Osteoblast (primary cell): ENCODE measurements around the gene MAP3K20. TPM values are rescaled to one million over a fixed set of nuclear protein-coding genes. Genes with fewer than 3 reads are reported as not detected.

Experiments
- DNase-seq: peaks from one replicate; pipeline ENCODE4 v3.0.0; 2011; ENCODE audit warnings: low spot score, mixed read lengths; ENCODE audit not compliant: insufficient read length; ENCODE audit errors: missing footprints
- H2AFZ ChIP-seq: 2 replicates; pipeline ENCODE4 v1.6.0; 2011; ENCODE audit warnings: mild to moderate bottlenecking, low read length
- H3K27ac ChIP-seq: 2 replicates; pipeline ENCODE4 v1.5.1; 2011; ENCODE audit warnings: mild to moderate bottlenecking, low read depth, low read length, moderate library complexity
- H3K27me3 ChIP-seq: 2 replicates; pipeline ENCODE4 v1.6.0; 2012; ENCODE audit warnings: mild to moderate bottlenecking, control low read depth, inconsistent platforms, low read length, moderate library complexity; ENCODE audit not compliant: insufficient read depth
- H3K36me3 ChIP-seq: 2 replicates; pipeline ENCODE4 v1.5.1; 2011; ENCODE audit warnings: mild to moderate bottlenecking, low read length, control low read depth, moderate library complexity; ENCODE audit not compliant: insufficient read depth
- H3K4me1 ChIP-seq: 2 replicates; pipeline ENCODE4 v1.5.1; 2011; ENCODE audit warnings: mild to moderate bottlenecking, low read length, control low read depth, moderate library complexity; ENCODE audit not compliant: insufficient read depth
- H3K4me2 ChIP-seq: 2 replicates; pipeline ENCODE4 v1.6.0; 2011; ENCODE audit warnings: mild to moderate bottlenecking, low read length; ENCODE audit not compliant: insufficient read depth
- H3K4me3 ChIP-seq: fragments of 200-600 bp; sonication (generic); 3 replicates; pipeline ENCODE4 v1.5.1; 2012; ENCODE audit warnings: mild to moderate bottlenecking, low read length, inconsistent platforms; ENCODE audit not compliant: insufficient read depth
- H3K79me2 ChIP-seq: 2 replicates; pipeline ENCODE4 v1.6.0; 2012; ENCODE audit warnings: mild to moderate bottlenecking, low read length, control low read depth, inconsistent platforms; ENCODE audit not compliant: insufficient read depth
- H3K9me3 ChIP-seq: 2 replicates; pipeline ENCODE4 v1.5.1; 2011; ENCODE audit warnings: low read depth, low read length, control low read depth
- H4K20me1 ChIP-seq: 2 replicates; pipeline ENCODE4 v1.6.0; 2012; ENCODE audit warnings: mild to moderate bottlenecking, low read length, control low read depth; ENCODE audit not compliant: insufficient read depth
- CTCF ChIP-seq: IDR thresholded peaks from 2 replicates; pipeline ENCODE4 v1.5.1; 2011; ENCODE audit warnings: mild to moderate bottlenecking, low read depth, low read length, moderate library complexity; ENCODE audit errors: extremely low read depth
- total RNA-seq: library from RNA; depleted of rRNA; stranded (reverse); fragments of >200 nt; gene quantifications from 2 replicates; pipeline ENCODE4 v1.2.3, GENCODE V29; 2012

The MAP3K20 gene
- total RNA-seq, 1 donor, result 56.1 TPM

GRCh38 chr2:173066887-173067676 lies 8.6 kb upstream of the MAP3K20 start:
- Histone ChIP-seq H3K4me2 (no peak overlapping the region), H4K20me1 (no peaks in the 10 kb centered on the region), H3K4me3 (no peak overlapping the region), H3K27me3 (no peaks in the 10 kb centered on the region), H3K4me1 (no peaks in the 10 kb centered on the region), H2AFZ (no peak overlapping the region), H3K79me2 (no peaks in the 10 kb centered on the region), H3K27ac (no peak overlapping the region), H3K9me3 (no peaks in the 10 kb centered on the region), H3K36me3 (no peaks in the 10 kb centered on the region)
- no peak for DNase-seq
- TF ChIP-seq CTCF, result no peak

- Histone ChIP-seq H3K9me3 (no peaks in the 10 kb centered on the region), H2AFZ (peak overlapping the region; percentile 74), H3K4me2 (peak overlapping the region; percentile 89), H3K4me3 (peak overlapping the region; percentile 85), H3K27ac (peak overlapping the region; percentile 96), H4K20me1 (no peaks in the 10 kb centered on the region), H3K36me3 (no peaks in the 10 kb centered on the region), H3K4me1 (peaks cover 41% of the 10 kb centered on the region), H3K79me2 (peaks cover 45% of the 10 kb centered on the region), H3K27me3 (no peaks in the 10 kb centered on the region)
- TF ChIP-seq CTCF, result no peak
- no peak for DNase-seq
Measured at GRCh38 chr2:173075056-173075780, 428 bp upstream of the MAP3K20 start.

- no peaks in the 10 kb centered on the region for H4K20me1 ChIP-seq
- peak overlapping the region; percentile 96 for H3K27ac ChIP-seq
- H2AFZ ChIP-seq, result peak overlapping the region; percentile 76
- no peak for TF ChIP-seq CTCF
- no peaks in the 10 kb centered on the region for H3K27me3 ChIP-seq
- peaks cover 47% of the 10 kb centered on the region for H3K4me1 ChIP-seq
- no peaks in the 10 kb centered on the region for H3K9me3 ChIP-seq
- H3K79me2 ChIP-seq, result peaks cover 56% of the 10 kb centered on the region
- peak; percentile 42 for DNase-seq
- H3K4me3 ChIP-seq, result peak overlapping the region; percentile 85
- H3K4me2 ChIP-seq, result peak overlapping the region; percentile 89
- H3K36me3 ChIP-seq, result no peaks in the 10 kb centered on the region
Measured at GRCh38 chr2:173076581-173077345, 1.1 kb downstream of the MAP3K20 start.
